Placental epithelial cell (primary cell): Measurements from ENCODE around the gene NKD1. TPM values are rescaled to one million over a fixed set of nuclear protein-coding genes. Genes with fewer than 3 reads are reported as not detected.

Experiments
- total RNA-seq: library from RNA; depleted of rRNA; stranded (reverse); fragments of >200 nt; gene quantifications from 2 replicates; pipeline ENCODE4 v1.2.3, GENCODE V29; 2012

The NKD1 gene, protein sequence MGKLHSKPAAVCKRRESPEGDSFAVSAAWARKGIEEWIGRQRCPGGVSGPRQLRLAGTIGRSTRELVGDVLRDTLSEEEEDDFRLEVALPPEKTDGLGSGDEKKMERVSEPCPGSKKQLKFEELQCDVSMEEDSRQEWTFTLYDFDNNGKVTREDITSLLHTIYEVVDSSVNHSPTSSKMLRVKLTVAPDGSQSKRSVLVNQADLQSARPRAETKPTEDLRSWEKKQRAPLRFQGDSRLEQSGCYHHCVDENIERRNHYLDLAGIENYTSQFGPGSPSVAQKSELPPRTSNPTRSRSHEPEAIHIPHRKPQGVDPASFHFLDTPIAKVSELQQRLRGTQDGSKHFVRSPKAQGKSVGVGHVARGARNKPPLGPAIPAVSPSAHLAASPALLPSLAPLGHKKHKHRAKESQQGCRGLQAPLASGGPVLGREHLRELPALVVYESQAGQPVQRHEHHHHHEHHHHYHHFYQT
- 0.11 and 0.39 TPM in 2 replicates for total RNA-seq

DNA sequence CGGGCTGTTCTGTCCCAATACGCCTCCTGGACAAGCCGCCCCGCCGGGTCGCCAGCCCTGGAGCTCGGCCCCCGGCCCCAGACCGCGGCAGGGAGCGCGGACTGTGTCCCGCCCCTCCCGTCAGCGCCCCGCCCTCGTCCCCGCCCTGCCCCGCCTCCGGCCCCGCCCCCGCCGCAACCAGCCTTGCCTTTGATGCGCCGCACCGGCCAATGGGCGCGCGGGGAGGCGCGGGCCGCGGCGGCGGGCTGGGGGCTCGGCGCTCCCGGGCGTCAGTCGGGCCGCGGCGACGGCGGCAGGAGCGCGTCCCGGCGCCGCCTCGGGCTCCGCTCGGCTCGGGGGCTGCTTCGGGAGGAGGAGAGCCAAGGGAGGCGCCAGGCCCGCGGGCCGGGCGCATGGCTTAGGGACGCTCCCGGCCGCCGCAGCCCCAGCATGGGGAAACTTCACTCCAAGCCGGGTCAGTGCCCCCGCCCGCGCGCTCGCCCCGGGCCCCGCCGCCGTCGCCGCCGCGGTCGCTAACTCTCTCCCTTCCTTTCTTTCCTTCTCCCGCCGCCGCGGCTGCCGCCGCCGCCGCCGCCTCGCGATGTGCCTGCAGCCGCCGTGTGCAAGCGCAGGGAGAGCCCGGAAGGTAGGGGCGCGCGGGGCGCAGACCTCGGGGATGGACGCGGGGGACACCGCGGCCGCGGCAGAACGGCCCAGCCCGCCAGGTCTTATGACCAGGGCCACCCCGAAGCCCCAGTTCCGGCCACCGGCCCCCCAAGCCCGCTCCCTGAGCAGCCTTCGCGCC, at the start of gene NKD1:
NKD1 (plus strand) TSS at position 272 of the 784 bp plus-strand sequence; CDS start at position 430, 158 bp downstream.

DNA sequence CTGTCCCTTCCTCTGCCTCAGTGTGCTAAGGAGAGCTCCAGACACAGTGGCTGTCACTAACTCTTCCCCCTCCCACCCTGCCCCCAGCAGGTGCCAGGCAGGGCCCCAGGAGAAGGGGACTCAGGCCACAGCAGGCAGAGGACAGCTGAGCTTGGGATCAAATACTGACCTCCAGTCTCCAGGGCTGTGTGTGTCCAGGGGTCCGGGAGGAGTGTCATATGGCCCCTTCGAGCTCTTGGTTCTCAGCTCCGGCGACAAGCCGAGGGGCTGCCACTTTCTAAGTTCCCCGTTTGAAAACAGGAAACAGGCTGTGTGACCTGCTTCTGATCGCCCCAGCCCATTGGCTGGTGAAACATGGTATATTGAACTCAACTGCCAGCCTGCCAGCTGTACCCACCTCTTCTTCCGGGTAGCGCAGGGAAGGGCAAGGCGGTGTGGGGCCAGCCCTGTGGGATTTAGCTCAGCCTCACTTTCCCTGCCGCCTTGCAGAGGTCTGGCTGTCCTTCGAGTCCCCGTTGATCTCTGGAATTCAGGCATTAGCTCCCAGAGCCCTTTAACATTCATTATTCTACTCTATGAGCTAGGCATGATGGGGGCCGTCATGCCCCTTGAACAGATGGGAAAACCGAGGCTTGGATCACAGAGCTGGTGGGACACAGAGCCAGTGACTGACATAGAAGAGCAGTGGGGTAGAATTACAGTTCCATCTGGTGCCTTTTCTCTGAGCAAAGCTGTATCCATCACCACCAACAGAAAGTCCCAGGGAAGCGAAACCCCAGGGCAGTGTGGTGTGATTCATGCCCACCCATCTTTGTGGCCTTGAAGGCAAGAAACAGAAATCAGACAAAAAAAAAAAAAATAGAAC, 133.1 kb downstream of the NKD1 start, which contains the start of gene SNX20:
SNX20 (minus strand) TSS at position 292 of the 865 bp plus-strand sequence. CDS start 3,786 bp downstream, outside the sequence.

DNA sequence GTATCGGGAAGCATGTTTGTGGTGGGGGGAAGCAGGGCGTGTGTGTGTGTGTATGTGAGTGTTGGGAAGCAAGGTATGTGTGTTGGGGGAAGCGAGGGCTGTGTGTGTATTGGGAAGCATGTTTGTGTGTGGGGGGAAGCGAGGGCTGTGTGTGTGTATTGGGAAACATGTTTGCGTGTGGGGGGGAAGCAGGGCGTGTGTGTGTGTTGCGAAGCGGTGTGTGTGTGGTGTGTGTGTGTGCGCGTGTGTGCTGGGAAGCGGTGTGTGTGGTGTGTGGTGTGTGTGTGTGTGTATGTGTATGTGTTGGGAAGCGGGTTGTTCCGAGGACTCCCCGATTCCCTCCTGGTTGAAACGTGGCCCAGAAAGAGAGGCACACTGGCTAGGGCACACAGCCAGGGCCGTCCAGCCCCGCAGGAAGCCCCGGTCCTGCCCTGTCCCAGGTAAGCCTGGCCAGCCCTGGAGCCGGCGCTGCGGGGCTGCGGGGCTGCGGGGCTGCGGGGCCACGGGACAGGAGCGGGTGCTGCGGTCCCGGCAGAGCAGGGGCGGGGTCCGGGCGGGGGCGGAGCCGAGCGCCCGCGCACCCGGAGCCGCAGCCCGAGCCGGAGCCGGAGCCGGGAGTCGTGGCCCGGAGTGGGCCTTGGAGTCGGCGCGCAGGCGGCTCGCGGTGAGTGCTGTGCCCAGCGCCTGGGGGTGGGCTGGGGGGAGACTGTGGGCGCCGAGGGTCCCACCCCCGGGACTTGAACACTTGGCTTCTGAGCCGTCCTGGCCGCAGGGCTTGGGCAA, 145.0 kb downstream of the NKD1 start, which contains the start of gene NOD2:
NOD2 (plus strand) TSS at position 608 of the 783 bp plus-strand sequence. CDS start 5,890 bp downstream, outside the sequence.

Other genes starting within 250 kb of the NKD1 start
- gene BRD7, start 179.4 kb upstream of the NKD1 start, total RNA-seq, result 26.2 and 34.5 TPM in 2 replicates
- gene SNX20, start 132.9 kb downstream of the NKD1 start, total RNA-seq, result under 0.01 and 0.22 TPM in 2 replicates
- 5.5 and 28.3 TPM in 2 replicates for gene NOD2, start 145.2 kb downstream of the NKD1 start, total RNA-seq
- gene CYLD, start 193.7 kb downstream of the NKD1 start, total RNA-seq, result 43.2 and 51.3 TPM in 2 replicates